Upper lobe of right lung (tissue), 1 donor: ENCODE measurements around the gene CMKLR1. TPM values are rescaled to one million over a fixed set of nuclear protein-coding genes. Genes with fewer than 3 reads are reported as not detected.

Experiments
- ATAC-seq: fragments of 200-7000 bp; cut with Tn5 transposase; one replicate; pipeline ENCODE4 v1.9.1; 2020; ENCODE audit warnings: mild to moderate bottlenecking, moderate library complexity
- DNase-seq: peaks from one replicate; pipeline ENCODE4 v3.0.0-alpha.2; 2020
- H3K27ac ChIP-seq: fragments of 200-600 bp; one replicate; pipeline ENCODE4 v1.8.0; 2022
- H3K27me3 ChIP-seq: fragments of 200-600 bp; one replicate; pipeline ENCODE4 v1.8.0; 2022; ENCODE audit warnings: mild to moderate bottlenecking
- H3K36me3 ChIP-seq: fragments of 200-600 bp; one replicate; pipeline ENCODE4 v1.8.0; 2022
- H3K4me1 ChIP-seq: fragments of 200-600 bp; one replicate; pipeline ENCODE4 v1.8.0; 2022
- H3K4me3 ChIP-seq: fragments of 200-600 bp; one replicate; pipeline ENCODE4 v1.8.0; 2022; ENCODE audit warnings: mild to moderate bottlenecking
- H3K9me3 ChIP-seq: fragments of 200-600 bp; one replicate; pipeline ENCODE4 v1.8.0; 2022
- intact Hi-C: fragments of 100-400 bp; cut with DNase I; formaldehyde crosslinking; loops from one replicate; pipeline ENCODE4 v1.11.0; 2022
- total RNA-seq: library from RNA; stranded (reverse); fragmentation: NEBNext Ultra II Directional; extraction: Animal tissue kit (Norgen Biotek cat#: 25700); gene quantifications from one replicate; pipeline ENCODE4 v1.2.1, GENCODE V29; 2021
- TF ChIP-seq, protein P1 (sequence below): fragments of 200-600 bp; IDR thresholded peaks from one replicate; pipeline ENCODE4 v1.8.0; 2022; ENCODE audit warnings: antibody characterized with exemption
- donor health status: DM: no; HTN: yes; CAD: no; lungs with severe emphysema.

Gene CMKLR1
- total RNA-seq, 1 donor from 2014 or later: 29.1 TPM

DNA sequence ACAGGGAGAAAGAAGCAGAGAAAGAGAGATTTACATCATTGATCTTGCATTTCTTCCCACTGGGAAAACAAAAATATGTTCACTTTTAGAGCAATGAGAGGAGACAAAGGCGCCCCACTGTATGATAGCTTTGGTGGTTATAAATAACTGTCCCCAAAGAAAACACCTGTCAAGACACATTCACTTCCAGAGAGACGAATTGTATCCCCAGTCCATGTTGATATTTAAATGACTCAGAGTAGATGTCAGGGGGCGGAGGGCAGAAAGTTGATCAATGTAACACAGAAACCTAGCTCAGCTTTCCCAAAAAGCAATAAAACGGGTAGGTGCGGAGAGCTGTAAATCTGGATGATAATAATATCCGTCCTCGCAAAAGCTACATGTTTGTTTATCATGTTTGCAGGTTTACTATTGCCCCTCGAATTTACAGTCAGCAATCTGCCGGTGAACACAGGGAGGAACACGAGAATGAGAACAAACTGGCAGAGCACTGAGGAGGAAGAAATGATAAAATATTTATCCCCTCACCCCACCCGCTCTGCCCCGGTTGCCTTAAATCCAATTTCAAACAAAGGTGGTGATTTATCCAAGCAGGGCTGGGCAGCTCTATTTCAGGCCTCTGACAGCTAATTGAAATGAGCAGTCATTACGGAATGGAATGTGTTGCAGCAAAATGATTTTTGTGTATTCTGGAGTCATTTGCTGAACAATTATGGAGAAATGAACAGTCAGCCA, 84.4 kb downstream of the CMKLR1 start:
- Histone ChIP-seq H3K27ac (no peak overlapping the region), H3K4me3 (no peak overlapping the region), H3K36me3 (no peaks in the 10 kb centered on the region), H3K27me3 (no peaks in the 10 kb centered on the region), H3K4me1 (no peaks in the 10 kb centered on the region), H3K9me3 (peaks cover under 1% of the 10 kb centered on the region)
- DNase-seq: no peak
- TF ChIP-seq, protein P1, sequence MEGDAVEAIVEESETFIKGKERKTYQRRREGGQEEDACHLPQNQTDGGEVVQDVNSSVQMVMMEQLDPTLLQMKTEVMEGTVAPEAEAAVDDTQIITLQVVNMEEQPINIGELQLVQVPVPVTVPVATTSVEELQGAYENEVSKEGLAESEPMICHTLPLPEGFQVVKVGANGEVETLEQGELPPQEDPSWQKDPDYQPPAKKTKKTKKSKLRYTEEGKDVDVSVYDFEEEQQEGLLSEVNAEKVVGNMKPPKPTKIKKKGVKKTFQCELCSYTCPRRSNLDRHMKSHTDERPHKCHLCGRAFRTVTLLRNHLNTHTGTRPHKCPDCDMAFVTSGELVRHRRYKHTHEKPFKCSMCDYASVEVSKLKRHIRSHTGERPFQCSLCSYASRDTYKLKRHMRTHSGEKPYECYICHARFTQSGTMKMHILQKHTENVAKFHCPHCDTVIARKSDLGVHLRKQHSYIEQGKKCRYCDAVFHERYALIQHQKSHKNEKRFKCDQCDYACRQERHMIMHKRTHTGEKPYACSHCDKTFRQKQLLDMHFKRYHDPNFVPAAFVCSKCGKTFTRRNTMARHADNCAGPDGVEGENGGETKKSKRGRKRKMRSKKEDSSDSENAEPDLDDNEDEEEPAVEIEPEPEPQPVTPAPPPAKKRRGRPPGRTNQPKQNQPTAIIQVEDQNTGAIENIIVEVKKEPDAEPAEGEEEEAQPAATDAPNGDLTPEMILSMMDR: no peak
- intact Hi-C loops: no loop called here
- no peak for ATAC-seq

DNA sequence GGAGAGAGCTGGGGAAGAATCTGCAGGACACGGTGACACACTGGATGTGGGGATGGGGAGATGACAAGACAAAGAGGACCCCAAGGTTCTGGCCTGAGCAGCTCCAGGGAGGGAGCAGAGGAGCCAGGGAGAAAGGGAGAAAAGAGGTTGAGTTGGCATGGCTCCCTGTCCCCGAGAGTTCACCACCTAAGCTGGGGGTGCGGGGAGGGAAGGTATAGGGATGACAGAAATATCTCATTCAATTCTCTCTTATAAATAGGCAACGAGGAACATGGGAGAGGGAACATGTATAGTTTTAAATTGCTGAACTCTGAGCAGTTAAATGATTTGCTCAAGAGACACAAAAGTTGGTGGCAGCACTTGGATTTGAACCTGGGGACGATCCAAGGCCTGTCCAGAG, 85.1 kb downstream of the CMKLR1 start:
- no peak for ATAC-seq
- no peak for DNase-seq
- H3K27ac ChIP-seq: no peak overlapping the region
- H3K36me3 ChIP-seq: no peaks in the 10 kb centered on the region
- intact Hi-C loops: no loop called here
- no peaks in the 10 kb centered on the region for H3K4me1 ChIP-seq
- TF ChIP-seq, protein P1: no peak
- no peaks in the 10 kb centered on the region for H3K9me3 ChIP-seq
- no peak overlapping the region for H3K4me3 ChIP-seq
- H3K27me3 ChIP-seq: no peaks in the 10 kb centered on the region

DNA sequence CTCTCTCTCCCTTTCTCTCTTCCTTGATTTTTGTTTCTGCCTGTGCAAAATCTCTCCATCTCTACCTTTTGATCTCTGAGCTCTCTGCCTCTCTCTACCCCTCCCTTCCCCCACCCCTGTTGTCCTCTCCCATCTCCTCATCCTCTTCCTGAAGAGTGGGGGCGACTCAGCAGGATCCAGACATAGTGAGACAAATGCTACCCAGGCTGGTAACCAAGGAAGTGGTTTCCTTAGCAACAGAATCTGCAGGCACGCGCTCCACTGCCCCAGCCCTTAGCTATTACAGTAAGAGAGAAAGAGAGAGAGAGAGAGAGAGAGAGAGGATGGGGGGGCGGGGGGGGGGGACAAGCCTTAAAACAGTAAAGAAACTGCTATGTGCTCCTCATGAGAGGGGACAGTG, 85.6 kb downstream of the CMKLR1 start:
- Histone ChIP-seq H3K9me3 (no peaks in the 10 kb centered on the region), H3K36me3 (no peaks in the 10 kb centered on the region), H3K4me3 (no peak overlapping the region), H3K27me3 (no peaks in the 10 kb centered on the region), H3K4me1 (no peaks in the 10 kb centered on the region), H3K27ac (no peak overlapping the region)
- DNase-seq (no peak), ATAC-seq (no peak)
- intact Hi-C loops: no loop called here
- TF ChIP-seq, protein P1: no peak

DNA sequence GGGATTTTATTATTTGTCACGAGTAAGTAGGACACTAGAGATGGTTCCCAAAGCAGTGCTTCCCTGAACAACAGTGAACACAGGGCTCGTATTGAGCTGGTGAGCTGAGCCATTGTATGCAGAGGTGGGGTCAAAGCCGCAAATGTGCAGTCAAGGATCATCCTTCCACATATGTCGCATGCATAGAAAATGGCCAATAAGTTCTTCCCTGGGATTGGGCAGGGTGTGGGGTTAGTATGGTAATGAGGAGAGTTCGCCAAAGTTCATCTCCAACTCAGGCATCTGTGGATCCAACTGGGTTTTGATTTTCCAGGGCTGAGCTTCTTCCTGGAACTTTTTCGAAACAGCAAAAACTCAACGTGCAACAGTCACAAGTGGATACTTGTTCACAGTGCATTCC, 86.6 kb downstream of the CMKLR1 start:
- intact Hi-C loops: no loop called here
- ATAC-seq: no peak
- H3K27ac ChIP-seq: no peak overlapping the region
- TF ChIP-seq, protein P1: no peak
- no peak overlapping the region for H3K4me3 ChIP-seq
- H3K9me3 ChIP-seq: no peaks in the 10 kb centered on the region
- H3K36me3 ChIP-seq: no peaks in the 10 kb centered on the region
- H3K27me3 ChIP-seq: no peaks in the 10 kb centered on the region
- no peak for DNase-seq
- no peaks in the 10 kb centered on the region for H3K4me1 ChIP-seq

DNA sequence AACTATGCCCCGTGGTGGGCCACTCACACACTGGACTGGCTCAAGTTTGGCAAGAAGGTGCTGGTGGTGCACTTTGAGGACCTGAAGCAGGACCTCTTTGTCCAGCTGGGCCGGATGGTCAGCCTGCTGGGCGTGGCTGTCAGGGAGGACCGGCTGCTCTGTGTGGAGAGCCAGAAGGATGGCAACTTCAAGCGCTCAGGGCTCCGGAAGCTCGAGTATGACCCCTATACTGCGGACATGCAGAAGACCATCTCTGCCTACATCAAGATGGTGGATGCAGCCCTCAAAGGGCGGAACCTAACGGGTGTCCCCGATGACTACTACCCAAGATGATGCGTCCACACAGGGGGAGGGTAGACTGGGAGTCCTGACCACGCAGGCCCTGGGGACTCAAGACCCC, 91.1 kb downstream of the CMKLR1 start:
- DNase-seq (no peak), ATAC-seq (peak; percentile 11)
- H3K36me3 ChIP-seq: no peaks in the 10 kb centered on the region
- no peaks in the 10 kb centered on the region for H3K4me1 ChIP-seq
- H3K27ac ChIP-seq: no peak overlapping the region
- H3K9me3 ChIP-seq: no peaks in the 10 kb centered on the region
- H3K27me3 ChIP-seq: no peaks in the 10 kb centered on the region
- intact Hi-C loops: no loop called here
- no peak overlapping the region for H3K4me3 ChIP-seq
- TF ChIP-seq, protein P1: no peak

DNA sequence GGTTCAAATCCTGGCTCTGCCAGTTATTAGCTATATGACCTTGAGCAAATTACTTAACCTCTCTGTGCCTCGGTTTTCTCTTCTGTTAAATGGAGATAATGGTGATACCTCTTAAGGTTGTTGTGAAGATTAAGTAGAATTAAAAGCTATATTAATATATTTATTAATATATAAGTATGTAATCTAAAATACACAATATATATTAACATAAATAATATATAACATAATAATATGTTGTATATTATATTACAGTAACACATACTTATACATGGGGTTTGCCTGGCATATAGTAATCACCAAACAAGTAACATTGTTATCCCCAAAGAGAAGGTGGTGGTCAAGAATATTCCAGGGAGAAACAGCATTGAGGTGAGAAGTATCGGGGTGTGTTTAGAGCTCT, 92.0 kb downstream of the CMKLR1 start:
- H3K4me1 ChIP-seq: no peaks in the 10 kb centered on the region
- TF ChIP-seq, protein P1: no peak
- H3K27me3 ChIP-seq: no peaks in the 10 kb centered on the region
- no peaks in the 10 kb centered on the region for H3K36me3 ChIP-seq
- DNase-seq: no peak
- ATAC-seq: no peak
- H3K27ac ChIP-seq: no peak overlapping the region
- H3K4me3 ChIP-seq: no peak overlapping the region
- no peaks in the 10 kb centered on the region for H3K9me3 ChIP-seq
- intact Hi-C loops: no loop called here
